GM19467 (cell line): ENCODE results near the gene SIRT5.

Experiments
- ATAC-seq: cut with Tn5 transposase; IDR thresholded peaks from one replicate; pipeline ENCODE4 v1.9.1; 2021; ENCODE audit warnings: mild to moderate bottlenecking, moderate library complexity; ENCODE audit not compliant: unreplicated experiment

SIRT5 gene

DNA sequence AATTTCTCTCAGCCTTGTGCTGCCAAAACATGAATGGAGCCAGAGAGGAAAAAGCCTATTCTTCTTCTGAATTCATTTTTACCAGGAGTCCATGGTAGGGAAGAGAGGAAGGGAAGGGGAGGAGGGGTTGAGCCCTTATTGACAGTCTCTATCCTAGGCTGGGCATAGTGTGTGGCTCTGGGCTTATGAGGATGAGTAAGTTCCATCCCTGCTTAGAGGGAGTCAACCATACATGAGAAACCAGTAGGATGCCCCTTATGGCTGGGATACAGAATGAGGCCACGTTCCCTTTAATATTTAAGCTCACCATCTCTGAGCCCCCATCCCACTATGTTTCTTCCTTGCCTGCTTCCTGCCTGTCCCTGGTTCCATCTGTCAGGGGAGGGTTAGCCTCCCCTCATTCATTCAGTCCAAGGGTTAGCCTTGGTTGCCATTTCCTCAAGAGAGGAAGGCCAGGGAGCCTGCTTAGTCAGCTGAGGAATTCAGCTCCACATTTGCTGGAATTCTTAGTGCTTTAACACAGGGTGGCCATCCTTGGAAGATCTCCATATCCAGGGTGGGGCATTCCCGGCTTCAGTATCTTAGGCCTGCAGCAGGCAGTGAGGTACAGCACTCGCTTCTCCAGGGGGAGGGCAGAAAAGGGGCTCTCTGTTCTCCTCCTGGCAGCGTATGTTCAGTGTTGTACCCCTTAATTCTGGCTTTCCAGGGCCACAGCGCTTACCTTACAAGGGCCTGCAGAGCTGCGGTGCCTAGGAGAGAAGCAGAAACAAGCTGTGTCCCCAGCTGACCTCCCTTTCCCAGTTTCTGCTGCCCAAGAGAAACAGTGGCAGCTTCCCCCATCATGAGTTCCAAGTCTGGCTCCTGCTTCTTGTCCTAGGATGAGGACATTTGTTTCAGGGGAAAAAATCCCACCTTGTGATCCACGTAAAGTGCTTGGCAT is 12.5 kb downstream of the SIRT5 start:
- no peak for ATAC-seq

DNA sequence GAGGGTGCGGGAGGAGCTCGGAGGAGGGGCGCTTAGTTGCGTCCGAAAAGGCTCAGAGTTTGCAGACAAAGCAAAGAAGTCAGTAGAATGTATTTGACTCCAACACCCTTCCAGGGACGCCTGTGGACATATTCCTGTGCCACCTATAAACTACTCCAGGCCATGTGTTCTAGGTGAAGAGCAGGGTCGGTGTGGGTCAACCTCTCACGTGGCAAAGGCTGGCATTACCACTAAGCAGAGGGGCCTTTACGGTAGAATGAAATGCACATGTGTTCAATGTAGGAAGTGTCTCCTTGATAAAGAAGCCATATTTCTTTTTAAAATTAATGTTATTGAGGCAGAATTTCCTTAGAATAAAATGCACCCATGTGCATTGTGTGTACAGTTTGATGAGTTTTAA is 15.4 kb downstream of the SIRT5 start:
- no peak for ATAC-seq

DNA sequence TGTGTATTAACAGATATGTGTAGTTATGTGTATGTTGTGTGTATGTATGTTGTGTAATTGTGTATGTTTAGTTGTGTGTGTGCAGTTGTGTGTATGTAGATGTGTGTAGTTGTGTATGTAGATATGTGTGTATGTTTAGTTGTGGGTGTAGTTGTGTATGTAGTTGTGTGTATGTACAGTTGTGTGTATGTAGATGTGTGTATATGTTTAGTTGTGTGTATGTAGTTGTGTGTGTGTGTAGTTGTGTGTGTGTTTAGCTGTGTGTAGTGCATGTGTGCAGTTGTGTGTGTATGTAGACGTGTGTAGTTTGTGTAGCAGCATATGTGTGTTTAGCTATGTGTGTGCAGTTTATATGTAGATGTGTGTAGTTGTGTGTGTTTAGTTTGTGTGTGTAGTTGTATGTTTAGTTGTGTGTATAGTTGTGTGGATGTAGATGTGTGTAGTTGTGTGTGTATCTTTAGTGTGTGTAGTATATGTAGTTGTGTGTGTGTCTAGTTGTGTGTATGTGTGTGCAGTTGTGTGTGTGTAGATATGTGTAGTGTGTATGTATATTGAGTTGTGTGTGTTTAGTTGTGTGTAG is 16.3 kb downstream of the SIRT5 start:
- no peak for ATAC-seq

DNA sequence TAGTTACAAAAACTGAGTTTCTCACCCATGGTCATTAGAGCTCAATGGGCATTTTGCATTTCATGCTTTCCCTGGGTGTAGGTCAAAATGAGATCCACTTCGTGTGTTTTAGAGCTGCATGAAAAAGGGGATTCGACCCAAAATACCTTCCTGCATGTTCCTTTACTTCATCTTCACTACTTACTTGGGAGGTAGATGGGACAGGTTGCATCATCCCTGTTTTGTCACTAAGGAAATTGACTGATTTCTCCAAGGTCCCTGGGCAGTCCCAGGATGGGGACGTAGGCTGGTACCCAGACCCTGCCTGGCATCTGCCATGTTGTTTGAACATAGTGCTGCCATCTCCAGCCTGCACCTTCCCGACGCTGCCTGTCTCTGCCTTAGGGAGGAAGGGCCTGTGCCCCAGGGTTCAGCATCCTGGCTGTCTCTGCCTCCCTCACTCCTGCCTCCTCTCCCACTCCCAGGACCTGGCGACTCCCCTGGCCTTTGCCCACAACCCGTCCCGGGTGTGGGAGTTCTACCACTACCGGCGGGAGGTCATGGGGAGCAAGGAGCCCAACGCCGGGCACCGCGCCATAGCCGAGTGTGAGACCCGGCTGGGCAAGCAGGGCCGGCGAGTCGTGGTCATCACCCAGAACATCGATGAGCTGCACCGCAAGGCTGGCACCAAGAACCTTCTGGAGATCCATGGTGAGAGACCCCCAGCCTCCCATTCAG is 17.0 kb downstream of the SIRT5 start:
- ATAC-seq = no peak

DNA sequence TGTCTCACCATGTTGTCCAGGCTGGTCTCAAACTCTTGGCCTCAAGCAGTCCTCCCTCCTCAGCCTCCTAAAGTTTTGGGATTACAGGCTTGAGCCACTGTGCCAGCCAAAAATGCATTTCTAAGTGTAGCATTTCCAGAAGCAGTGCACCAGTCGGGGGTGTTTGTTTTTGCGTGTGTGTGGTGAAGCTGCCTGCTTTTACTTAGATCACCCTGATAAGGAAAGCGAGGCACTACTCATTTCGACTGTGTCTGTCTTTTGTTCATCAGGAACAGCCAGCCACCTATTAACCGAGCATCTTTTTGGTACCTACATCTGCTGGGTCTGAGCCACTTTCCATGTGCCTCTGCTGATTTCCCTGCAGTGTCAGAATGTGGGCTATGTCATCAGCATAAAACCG is 18.7 kb downstream of the SIRT5 start:
- ATAC-seq = no peak

DNA sequence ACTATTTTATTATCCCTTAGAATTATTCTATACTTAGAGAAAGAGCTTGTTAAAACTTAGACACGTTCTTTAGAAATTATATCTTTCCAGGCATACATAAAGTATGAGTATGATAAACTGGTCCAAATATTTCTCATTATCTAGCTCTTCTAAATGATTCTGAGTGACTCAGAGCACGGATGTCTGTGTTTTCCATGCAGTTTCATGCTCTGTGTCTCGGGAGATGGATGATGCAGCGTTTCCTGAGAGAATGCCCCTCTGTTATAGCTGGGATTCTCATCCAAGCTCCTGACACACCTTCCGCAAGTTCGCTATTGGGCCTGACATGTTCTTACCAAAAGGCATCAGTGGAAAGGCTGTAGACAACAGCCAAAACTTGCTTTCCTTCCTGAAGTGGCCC is 19.3 kb downstream of the SIRT5 start:
- ATAC-seq = no peak

DNA sequence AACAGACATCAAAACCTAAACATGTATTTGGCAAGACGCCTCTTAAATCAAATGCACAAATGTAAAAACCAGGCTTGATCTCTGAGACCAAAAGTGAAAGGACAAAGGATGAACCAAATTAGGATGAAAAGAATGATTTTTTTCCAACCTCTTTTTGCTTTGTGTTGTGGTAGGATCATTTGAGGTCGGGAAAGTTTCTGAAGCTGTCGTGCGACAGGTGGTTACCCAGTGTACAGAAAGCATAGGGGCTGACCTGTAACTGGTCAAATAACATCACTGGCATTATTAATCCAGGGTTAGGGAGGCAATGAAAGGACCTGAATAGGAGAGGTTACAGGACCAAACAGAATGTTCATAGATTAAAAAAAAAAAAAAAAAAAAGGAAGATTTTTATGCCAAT is 22.7 kb downstream of the SIRT5 start:
- no peak for ATAC-seq

DNA sequence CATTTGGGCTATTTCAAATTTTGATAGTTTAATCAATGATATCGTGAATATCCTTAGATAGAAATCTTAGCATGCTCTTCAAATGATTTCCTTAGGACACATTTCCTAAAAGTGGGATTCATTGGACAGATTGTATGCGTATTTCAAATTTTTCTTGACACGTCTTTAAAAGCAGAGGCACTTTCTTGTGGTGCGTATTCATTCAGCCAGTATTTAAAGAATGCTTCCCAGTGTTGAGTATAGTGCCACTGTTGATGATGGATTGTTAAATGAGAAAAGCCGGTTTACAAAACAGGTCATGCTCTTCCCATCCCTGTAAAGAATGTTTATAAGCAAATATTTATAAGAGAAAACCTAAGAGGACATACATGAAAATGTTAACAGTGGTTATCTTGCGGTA is 25.6 kb downstream of the SIRT5 start:
- no peak for ATAC-seq

DNA sequence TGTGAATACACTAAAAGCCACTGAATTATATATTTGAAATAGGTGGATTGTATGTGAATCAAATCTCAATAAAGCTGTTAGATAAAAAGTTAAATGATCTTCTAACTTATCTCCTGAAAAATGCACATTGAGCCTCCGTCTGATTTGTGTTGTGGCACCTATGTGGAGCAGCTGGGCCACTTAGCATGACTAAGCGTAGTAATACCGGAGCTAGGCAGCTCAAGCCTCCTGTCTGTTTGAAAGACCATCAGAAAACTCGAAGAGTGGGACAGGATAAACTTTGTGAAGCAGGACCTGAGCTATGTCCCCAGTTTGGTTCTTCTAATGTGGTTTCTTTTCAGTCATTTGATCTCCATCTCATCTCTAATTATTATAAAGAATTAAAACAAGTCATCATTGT is 29.7 kb downstream of the SIRT5 start:
- ATAC-seq = no peak

DNA sequence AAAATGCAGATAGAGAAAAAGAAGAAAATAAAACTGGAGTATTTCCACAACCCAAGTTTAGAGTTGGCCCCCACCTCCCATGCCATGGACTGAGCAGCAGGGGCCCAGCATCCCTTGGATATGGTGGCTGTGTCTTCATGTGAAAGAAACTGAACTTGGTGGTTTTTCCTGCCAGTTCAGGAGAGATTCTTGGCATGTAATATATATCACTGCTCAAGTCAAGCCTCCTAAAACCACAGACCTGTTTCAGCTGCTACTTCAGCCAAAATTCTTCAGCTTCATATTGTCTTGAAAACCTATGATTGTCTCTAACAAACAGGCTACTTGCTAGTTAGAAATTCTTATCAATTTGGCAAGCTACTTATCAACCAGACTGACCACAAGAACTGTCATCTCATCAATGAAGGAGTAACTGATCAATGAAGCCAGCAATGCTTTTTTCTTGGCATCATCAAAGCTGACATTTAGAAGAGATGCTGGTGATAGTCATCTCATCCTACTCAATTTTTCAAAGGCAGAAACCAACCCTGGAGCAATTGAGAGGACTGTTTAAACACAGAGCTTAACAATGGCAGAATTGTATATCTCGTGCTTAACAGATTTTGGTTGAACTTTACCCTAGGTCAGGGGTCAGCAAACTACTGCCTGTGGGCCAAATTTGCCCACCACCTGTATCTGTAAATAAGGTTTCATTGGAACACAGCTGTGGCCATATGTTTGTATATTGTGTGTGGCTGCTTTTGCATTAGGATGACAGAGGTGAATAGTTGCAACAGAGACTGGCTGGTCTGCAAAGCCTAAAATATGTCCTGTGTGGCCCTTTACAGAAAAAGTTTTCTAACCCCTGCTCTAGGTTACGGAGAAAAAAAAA is 30.4 kb downstream of the SIRT5 start:
- ATAC-seq = no peak

DNA sequence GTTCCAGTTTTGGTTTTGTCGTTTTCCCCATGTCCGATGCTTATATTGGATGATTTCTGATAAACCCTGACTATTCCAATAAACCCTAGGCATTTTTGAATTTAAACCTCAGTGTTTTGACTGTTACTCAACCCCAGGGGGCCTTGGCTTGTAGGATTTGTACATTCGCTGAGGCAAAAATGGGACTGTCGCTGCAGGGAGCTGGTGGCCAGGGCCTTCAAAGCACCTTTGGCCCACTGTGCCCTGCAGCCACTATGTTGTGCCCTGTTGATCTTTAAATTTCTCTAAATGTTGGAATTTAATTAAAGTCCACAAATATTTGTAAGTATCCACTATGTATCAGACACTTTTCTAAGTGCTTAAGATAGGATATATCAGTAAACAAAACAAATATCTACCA is 31.2 kb downstream of the SIRT5 start:
- no peak for ATAC-seq

DNA sequence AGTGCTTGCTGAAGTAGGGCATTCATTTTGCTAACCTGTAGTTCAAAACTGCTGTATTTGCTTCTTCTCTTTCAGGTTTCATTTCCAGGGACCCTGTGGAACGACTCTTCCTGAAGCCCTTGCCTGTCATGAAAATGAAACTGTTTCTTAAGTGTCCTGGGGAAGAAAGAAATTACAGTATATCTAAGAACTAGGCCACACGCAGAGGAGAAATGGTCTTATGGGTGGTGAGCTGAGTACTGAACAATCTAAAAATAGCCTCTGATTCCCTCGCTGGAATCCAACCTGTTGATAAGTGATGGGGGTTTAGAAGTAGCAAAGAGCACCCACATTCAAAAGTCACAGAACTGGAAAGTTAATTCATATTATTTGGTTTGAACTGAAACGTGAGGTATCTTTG is 37.3 kb downstream of the SIRT5 start:
- ATAC-seq = no peak

DNA sequence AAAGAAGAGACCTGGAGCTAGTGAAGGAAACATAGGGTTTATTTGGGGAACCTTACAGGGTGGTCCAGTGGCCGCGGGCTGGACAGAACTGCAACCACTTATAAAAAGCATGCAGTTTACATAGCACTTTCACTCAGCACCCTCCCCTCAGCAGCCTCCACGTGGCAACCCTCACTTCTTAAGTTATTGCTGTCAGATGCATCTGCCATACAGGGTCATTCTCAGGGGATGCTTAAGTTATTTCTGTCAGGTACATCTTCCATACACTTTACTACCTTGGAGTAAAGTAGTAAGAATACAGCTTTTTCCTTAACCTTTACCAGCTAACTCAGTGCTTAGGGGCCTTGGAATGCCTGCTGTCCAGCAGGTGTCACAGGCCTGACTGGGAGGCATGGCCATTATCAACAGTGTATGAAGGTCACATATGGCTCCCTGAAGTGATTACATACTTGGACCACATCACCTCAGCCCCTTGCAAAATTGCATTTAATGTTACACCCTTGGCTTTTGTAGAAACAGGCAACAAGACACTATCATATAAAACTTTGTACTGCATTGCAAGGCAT is 38.7 kb downstream of the SIRT5 start:
- no peak for ATAC-seq

DNA sequence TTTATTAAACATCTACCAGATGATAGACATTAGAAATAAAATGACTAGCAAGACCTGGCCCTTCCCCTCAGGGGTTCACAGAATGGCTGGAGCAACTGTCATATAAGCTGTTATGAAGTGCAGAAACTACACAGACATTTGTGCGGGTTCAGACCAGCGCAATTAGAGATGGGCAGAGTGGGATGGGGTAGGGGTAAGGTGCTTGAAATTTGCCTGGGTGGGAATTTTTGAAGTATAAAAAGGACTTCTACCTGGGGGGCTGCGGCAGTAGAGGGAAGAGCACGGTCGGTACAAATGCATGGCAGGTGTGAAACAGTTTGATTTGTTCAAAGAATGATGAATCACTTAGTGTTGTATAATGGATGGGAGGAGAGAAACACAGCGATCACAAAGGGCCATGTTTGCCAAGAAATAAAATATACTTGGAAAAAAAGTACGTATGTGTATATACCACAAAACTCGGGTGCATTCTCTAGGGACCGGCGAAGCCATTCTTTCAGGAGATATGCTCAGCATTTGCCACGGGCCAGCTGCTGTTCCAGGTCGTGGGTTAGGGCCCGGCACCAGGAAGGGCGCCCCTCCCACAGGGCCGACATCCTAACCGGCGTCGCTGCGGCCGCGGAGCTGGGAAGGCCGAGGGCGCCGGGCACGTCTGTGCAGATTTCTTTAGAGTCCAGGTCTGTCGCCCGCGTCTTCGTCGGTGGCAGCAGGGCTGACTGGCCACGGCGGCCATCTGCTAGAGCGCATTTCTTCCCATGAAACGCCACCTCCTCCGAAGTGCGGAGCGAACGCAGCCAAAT is 39.9 kb downstream of the SIRT5 start:
- ATAC-seq = peak; percentile 13

DNA sequence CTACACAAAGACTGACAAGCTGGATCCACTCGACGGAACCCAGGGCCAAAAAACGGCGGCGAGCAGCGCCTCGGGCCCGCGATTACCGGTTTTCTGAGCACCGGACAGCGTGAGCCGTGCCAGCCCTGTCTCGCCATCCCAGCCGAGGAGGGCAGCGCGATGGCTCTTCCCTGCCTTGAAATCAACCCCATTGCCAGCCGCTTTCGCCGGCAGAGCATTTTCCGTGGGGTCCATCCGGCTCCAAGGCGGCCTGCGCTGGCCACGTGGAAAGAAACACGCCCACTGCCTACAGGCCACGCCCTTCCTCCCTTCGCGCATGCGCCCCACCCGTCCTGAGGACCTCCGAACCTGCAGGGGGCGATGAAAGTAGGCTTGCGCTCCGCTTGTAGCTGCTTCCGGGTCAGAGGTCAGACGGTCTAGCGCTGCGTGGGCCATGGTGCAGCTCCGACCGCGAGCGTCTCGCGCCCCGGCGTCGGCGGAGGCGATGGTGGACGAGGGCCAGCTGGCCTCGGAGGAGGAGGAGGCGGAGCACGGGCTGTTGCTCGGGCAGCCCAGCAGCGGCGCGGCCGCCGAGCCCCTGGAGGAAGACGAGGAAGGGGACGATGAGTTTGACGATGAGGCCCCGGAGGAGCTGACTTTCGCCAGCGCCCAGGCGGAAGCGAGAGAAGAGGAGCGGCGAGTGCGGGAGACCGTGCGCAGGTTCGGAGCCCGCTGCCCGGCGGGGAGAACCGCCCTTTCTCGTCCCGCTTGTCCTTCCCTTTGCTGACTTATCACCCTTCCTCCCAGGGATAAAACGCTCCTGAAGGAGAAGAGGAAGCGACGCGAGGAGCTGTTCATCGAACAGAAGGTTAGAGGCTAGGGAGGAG is 40.8 kb downstream of the SIRT5 start, which contains the start of gene NOL7:
Gene NOL7 (plus strand): TSS at position 410 of the 866 bp plus-strand sequence. CDS start 24 bp downstream, at position 434.
- ATAC-seq = peak; percentile 88

DNA sequence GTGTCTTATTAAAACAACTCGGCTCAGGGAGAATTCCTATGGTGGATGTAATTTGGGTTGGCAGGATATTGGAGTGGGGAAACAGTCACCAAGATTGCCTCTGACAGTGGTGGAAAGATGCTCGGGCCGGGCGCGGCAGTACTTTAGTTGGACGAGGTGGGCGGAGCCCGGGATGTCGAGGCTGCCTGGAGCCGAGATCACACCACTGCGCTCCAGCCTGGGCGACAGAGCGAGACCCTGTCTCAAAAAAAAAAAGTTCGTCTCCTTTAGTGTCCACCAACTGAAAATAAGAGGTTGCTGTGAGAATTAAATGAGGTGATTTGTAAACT is 41.4 kb downstream of the SIRT5 start:
- ATAC-seq = no peak

DNA sequence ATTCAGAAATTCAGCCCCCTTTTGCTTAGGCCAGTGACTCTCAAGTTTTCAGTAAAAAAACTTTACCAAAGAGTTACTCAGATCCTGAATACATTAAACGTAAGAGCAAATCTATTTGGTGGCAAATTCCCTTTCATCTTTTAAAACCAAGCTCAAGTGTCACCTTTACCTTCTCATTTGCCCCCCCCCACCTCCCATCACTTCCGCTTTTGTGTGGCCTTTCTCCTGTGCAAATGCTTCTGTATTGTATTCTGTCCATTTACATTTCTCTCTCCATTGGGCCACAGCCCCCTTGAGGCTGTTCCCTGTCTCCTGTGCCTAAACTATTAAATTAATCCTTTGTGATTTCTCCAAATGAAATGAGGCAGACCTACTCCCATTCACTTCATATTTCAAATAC is 42.7 kb downstream of the SIRT5 start:
- ATAC-seq = no peak

DNA sequence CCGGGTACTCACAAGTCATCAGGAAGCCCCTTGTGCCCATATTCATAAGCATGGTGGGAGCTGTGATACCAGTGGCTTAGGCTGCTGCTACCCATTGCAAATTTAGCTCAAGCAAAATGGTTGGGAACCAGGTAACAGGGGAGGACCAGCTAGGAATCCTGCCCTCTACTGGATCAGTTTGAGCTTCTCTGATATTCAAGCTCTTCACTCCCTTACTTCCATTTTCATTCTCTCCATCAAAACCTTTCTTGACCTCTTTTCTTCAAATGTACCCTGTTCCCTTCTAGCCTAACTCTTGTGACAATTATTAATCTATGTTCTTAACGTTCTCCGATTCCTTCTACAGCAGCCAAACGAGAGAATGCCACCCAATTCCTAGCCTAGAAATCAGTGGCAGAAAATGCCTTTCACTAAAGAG is 50.5 kb downstream of the SIRT5 start:
- ATAC-seq = no peak
